ENCODE measurements around the gene PFKM. TPM values are rescaled to one million over a fixed set of nuclear protein-coding genes. Genes with fewer than 3 reads are reported as not detected.

Gene PFKM
- total and polyA plus RNA-seq, 4 donors, result 4.5 to 23.9 (median 5.8) TPM

DNA sequence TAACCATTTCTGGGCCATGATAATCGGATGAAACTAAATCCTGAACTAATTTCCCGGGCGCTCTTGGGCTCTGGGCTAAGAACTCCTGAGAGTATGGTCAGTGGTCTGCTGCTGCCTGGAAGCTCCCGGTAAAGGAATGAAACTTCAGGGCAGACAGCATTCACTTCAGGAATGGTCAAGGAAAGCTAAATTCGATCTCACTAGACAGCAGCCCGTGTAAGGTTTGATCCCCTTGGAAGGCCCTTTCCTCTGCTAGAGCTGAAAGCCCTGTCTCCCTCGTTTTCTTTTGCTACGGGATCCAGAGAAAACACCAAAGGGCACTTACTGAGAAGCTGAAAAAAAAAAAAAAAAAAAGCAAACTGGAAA, 37.5 kb downstream of the PFKM start:
- H3K4me1 ChIP-seq (ENCODE audit: control insufficient read depth in 4 of 4, insufficient read depth in 4 of 4, low read length in 3 of 4), result peaks cover 0 to 9% (median 7%) of the 10 kb centered on the region in 4 donors
- peak overlapping the region; percentile 76 to 98 (median 97) for H3K4me3 ChIP-seq (ENCODE audit: low read depth in 1 of 3, low read length in 3 of 3)
- no peak for TF ChIP-seq GABPA (IDR thresholded peaks at IDR 0.05 in 1 of 2, conservative IDR thresholded peaks at IDR 0.05 in 1 of 2)
- TF ChIP-seq, protein P1, sequence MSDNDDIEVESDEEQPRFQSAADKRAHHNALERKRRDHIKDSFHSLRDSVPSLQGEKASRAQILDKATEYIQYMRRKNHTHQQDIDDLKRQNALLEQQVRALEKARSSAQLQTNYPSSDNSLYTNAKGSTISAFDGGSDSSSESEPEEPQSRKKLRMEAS (IDR thresholded peaks at IDR 0.05), result no peak
- no peak for TF ChIP-seq FOXA1 (IDR thresholded peaks at IDR 0.05)
- no peak for TF ChIP-seq SP1 (IDR thresholded peaks at IDR 0.05)
- no peak for TF ChIP-seq YY1 (IDR thresholded peaks at IDR 0.05)
- peaks cover 3 to 12% (median 10%) of the 10 kb centered on the region in 4 donors for H3K36me3 ChIP-seq (ENCODE audit: control insufficient read depth in 4 of 4, insufficient read depth in 3 of 4, low read depth in 1 of 4, low read length in 3 of 4)
- H3K27me3 ChIP-seq (ENCODE audit: control insufficient read depth in 4 of 4, insufficient read depth in 4 of 4, low read length in 3 of 4), result no peaks in the 10 kb centered on the region
- no peaks in the 10 kb centered on the region for H3K9me3 ChIP-seq (ENCODE audit: control insufficient read depth in 4 of 4, low read length in 3 of 4)
- 29% methylated on average over 8 of the region's 8 CpGs for WGBS
- DNase-seq (ENCODE audit: low spot score), result no peak
- peak overlapping the region; percentile 73 to 75 for H3K9ac ChIP-seq (ENCODE audit: low read depth in 1 of 2, low read length in 2 of 2)
- H3K27ac ChIP-seq (ENCODE audit: low read depth in 1 of 2, low read length in 2 of 2), result no peak overlapping the region

DNA sequence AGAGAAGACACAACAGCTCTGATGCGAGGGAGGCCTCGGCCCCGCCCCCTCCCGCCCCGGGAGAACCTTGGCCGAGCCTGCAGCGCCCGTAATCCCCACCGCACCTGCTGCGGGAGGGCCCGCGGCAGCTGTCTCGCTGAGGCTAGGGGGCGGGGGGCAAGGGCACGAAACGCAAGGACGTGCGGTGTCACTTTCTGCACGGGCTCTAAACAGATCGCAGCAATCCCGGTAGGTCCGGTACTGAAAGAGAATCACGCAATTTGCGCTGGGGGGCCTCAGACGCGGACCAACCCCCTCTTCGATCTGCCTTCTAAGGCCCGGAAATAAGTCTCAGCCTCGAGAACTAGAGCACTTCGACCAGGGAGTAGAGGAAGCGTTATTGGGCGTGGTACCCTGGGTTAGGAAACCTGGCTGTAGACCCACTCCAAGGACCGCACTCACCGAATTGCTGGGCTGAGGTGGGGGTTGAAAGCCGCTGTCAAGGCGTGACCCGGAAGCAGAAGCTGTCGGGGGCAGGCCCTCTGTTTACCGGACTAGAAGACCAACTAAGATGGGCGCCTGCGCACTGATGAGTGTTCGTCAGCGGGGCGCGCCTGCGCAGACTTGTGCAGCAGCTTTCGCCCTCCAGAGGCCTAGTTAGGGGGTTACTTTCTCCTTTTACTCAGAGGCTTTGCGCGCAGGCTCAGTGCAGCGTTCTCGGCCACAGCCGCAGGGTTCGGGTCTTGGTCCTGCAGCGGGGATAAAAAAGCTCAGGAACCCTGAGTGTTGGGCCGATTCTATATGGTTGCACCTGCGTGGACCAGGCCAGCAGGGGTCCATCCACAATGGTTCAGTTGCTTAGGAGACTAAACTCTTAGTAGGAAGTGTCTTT, 38.1 kb downstream of the PFKM start, which contains the start of gene ASB8:
TSS of gene ASB8 (minus strand) at position 498 of the 871 bp plus-strand sequence. CDS start 4,019 bp downstream, outside the sequence.
- DNase-seq (ENCODE audit: low spot score), result peak; percentile 98
- Histone ChIP-seq H3K9me3 (ENCODE audit: control insufficient read depth in 4 of 4, low read length in 3 of 4) (no peaks in the 10 kb centered on the region), H3K4me1 (ENCODE audit: control insufficient read depth in 4 of 4, insufficient read depth in 4 of 4, low read length in 3 of 4) (peaks cover 0 to 9% (median 7%) of the 10 kb centered on the region in 4 donors), H3K27ac (ENCODE audit: low read depth in 1 of 2, low read length in 2 of 2) (peak within 1 kb of the TSS; percentile 75 to 79), H3K27me3 (ENCODE audit: control insufficient read depth in 4 of 4, insufficient read depth in 4 of 4, low read length in 3 of 4) (no peaks in the 10 kb centered on the region), H3K4me3 (ENCODE audit: low read depth in 1 of 3, low read length in 3 of 3) (peak within 1 kb of the TSS; percentile 76 to 98 (median 97)), H3K36me3 (ENCODE audit: control insufficient read depth in 4 of 4, insufficient read depth in 3 of 4, low read depth in 1 of 4, low read length in 3 of 4) (peaks cover 3 to 9% (median 7%) of the 10 kb centered on the region in 4 donors), H3K9ac (ENCODE audit: low read depth in 1 of 2, low read length in 2 of 2) (peak within 1 kb of the TSS; percentile 75 to 89)
- TF ChIP-seq, protein P1 (IDR thresholded peaks at IDR 0.05), result peak; percentile 46
- TF ChIP-seq JUND (IDR thresholded peaks at IDR 0.05) (no peak), EGR1 (IDR thresholded peaks at IDR 0.05; ENCODE audit: low read depth in 2 of 2) (no peak), RAD21 (IDR thresholded peaks at IDR 0.05) (peak; percentile 42 to 49), FOXA1 (IDR thresholded peaks at IDR 0.05) (peak; percentile 75), RXRA (IDR thresholded peaks at IDR 0.05) (peak; percentile 31 to 33), YY1 (IDR thresholded peaks at IDR 0.05) (peak; percentile 90), HNF4G (IDR thresholded peaks at IDR 0.05) (no peak), HNF4A (conservative IDR thresholded peaks at IDR 0.05) (peak; percentile 5 to 19), NR2F2 (IDR thresholded peaks at IDR 0.05) (peak; percentile 77), TAF1 (conservative IDR thresholded peaks at IDR 0.05) (peak; percentile 97), GABPA (IDR thresholded peaks at IDR 0.05 in 1 of 2, conservative IDR thresholded peaks at IDR 0.05 in 1 of 2) (peak; percentile 85 to 96), SP1 (IDR thresholded peaks at IDR 0.05) (peak; percentile 38), FOXA2 (IDR thresholded peaks at IDR 0.05) (peak; percentile 45)
- TF ChIP-seq, protein P2, sequence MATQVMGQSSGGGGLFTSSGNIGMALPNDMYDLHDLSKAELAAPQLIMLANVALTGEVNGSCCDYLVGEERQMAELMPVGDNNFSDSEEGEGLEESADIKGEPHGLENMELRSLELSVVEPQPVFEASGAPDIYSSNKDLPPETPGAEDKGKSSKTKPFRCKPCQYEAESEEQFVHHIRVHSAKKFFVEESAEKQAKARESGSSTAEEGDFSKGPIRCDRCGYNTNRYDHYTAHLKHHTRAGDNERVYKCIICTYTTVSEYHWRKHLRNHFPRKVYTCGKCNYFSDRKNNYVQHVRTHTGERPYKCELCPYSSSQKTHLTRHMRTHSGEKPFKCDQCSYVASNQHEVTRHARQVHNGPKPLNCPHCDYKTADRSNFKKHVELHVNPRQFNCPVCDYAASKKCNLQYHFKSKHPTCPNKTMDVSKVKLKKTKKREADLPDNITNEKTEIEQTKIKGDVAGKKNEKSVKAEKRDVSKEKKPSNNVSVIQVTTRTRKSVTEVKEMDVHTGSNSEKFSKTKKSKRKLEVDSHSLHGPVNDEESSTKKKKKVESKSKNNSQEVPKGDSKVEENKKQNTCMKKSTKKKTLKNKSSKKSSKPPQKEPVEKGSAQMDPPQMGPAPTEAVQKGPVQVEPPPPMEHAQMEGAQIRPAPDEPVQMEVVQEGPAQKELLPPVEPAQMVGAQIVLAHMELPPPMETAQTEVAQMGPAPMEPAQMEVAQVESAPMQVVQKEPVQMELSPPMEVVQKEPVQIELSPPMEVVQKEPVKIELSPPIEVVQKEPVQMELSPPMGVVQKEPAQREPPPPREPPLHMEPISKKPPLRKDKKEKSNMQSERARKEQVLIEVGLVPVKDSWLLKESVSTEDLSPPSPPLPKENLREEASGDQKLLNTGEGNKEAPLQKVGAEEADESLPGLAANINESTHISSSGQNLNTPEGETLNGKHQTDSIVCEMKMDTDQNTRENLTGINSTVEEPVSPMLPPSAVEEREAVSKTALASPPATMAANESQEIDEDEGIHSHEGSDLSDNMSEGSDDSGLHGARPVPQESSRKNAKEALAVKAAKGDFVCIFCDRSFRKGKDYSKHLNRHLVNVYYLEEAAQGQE (IDR thresholded peaks at IDR 0.05), result peak; percentile 76
- TF ChIP-seq, protein P3, sequence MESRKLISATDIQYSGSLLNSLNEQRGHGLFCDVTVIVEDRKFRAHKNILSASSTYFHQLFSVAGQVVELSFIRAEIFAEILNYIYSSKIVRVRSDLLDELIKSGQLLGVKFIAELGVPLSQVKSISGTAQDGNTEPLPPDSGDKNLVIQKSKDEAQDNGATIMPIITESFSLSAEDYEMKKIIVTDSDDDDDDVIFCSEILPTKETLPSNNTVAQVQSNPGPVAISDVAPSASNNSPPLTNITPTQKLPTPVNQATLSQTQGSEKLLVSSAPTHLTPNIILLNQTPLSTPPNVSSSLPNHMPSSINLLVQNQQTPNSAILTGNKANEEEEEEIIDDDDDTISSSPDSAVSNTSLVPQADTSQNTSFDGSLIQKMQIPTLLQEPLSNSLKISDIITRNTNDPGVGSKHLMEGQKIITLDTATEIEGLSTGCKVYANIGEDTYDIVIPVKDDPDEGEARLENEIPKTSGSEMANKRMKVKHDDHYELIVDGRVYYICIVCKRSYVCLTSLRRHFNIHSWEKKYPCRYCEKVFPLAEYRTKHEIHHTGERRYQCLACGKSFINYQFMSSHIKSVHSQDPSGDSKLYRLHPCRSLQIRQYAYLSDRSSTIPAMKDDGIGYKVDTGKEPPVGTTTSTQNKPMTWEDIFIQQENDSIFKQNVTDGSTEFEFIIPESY (IDR thresholded peaks at IDR 0.05), result peak; percentile 75
- TF ChIP-seq, protein P4, sequence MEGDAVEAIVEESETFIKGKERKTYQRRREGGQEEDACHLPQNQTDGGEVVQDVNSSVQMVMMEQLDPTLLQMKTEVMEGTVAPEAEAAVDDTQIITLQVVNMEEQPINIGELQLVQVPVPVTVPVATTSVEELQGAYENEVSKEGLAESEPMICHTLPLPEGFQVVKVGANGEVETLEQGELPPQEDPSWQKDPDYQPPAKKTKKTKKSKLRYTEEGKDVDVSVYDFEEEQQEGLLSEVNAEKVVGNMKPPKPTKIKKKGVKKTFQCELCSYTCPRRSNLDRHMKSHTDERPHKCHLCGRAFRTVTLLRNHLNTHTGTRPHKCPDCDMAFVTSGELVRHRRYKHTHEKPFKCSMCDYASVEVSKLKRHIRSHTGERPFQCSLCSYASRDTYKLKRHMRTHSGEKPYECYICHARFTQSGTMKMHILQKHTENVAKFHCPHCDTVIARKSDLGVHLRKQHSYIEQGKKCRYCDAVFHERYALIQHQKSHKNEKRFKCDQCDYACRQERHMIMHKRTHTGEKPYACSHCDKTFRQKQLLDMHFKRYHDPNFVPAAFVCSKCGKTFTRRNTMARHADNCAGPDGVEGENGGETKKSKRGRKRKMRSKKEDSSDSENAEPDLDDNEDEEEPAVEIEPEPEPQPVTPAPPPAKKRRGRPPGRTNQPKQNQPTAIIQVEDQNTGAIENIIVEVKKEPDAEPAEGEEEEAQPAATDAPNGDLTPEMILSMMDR (IDR thresholded peaks at IDR 0.05; ENCODE audit: low read depth, low read length, missing input control), result peak; percentile 43
- TF ChIP-seq, protein P5, sequence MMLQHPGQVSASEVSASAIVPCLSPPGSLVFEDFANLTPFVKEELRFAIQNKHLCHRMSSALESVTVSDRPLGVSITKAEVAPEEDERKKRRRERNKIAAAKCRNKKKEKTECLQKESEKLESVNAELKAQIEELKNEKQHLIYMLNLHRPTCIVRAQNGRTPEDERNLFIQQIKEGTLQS (IDR thresholded peaks at IDR 0.05), result no peak
- WGBS, result under 1% methylated on average over 56 of the region's 56 CpGs
